ENCODE measurements around the gene SPATA16. TPM values are rescaled to one million over a fixed set of nuclear protein-coding genes. Genes with fewer than 3 reads are reported as not detected.

Gene SPATA16
- total RNA-seq, 1 donor from 2014 or later = not detected

DNA sequence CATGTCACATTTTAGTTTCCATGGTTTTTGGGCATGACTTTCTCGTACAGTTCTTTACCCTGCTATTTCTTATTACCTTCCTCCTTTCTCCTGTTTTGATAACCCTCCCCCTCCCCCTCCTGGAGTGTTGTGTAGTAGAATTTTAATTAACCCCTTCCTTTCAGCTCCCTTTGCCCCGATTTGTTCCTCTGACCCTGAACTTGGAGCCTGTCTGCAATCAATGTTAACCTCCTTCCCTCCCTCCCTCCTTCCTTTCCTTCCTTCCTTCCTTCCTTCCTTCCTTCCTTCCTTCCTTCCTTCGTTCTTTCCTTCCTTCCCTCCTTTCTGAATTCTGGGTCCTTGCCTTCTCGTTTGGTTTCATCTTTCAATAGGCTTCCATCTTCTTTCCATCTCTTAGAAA lies 300.1 kb downstream of the SPATA16 start:
- H3K27ac Mint-ChIP-seq (ENCODE audit: unreplicated experiment) = no peak overlapping the region
- peaks cover 5% of the 10 kb centered on the region for H3K27me3 Mint-ChIP-seq (ENCODE audit: low read depth)
- no peaks in the 10 kb centered on the region for H3K4me1 Mint-ChIP-seq (ENCODE audit: low read depth)
- no peak overlapping the region for H3K4me3 Mint-ChIP-seq (ENCODE audit: unreplicated experiment)
- DNase-seq (ENCODE audit: low spot score) = no peak
- no peaks in the 10 kb centered on the region for H3K9me3 Mint-ChIP-seq (ENCODE audit: low read depth)
- no peaks in the 10 kb centered on the region for H3K36me3 Mint-ChIP-seq (ENCODE audit: low read depth)
- TF ChIP-seq, protein P1, sequence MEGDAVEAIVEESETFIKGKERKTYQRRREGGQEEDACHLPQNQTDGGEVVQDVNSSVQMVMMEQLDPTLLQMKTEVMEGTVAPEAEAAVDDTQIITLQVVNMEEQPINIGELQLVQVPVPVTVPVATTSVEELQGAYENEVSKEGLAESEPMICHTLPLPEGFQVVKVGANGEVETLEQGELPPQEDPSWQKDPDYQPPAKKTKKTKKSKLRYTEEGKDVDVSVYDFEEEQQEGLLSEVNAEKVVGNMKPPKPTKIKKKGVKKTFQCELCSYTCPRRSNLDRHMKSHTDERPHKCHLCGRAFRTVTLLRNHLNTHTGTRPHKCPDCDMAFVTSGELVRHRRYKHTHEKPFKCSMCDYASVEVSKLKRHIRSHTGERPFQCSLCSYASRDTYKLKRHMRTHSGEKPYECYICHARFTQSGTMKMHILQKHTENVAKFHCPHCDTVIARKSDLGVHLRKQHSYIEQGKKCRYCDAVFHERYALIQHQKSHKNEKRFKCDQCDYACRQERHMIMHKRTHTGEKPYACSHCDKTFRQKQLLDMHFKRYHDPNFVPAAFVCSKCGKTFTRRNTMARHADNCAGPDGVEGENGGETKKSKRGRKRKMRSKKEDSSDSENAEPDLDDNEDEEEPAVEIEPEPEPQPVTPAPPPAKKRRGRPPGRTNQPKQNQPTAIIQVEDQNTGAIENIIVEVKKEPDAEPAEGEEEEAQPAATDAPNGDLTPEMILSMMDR (IDR thresholded peaks at IDR 0.05) = no peak

GRCh38 chr3:172840463-172840862 lies 300.6 kb downstream of the SPATA16 start:
- H3K4me1 Mint-ChIP-seq (ENCODE audit: low read depth) = no peaks in the 10 kb centered on the region
- no peak overlapping the region for H3K4me3 Mint-ChIP-seq (ENCODE audit: unreplicated experiment)
- TF ChIP-seq, protein P1 (IDR thresholded peaks at IDR 0.05) = no peak
- no peak for DNase-seq (ENCODE audit: low spot score)
- no peaks in the 10 kb centered on the region for H3K9me3 Mint-ChIP-seq (ENCODE audit: low read depth)
- no peaks in the 10 kb centered on the region for H3K36me3 Mint-ChIP-seq (ENCODE audit: low read depth)
- peaks cover 5% of the 10 kb centered on the region for H3K27me3 Mint-ChIP-seq (ENCODE audit: low read depth)
- H3K27ac Mint-ChIP-seq (ENCODE audit: unreplicated experiment) = no peak overlapping the region

GRCh38 chr3:172839679-172840078 lies 301.4 kb downstream of the SPATA16 start:
- no peaks in the 10 kb centered on the region for H3K4me1 Mint-ChIP-seq (ENCODE audit: low read depth)
- DNase-seq (ENCODE audit: low spot score) = no peak
- no peaks in the 10 kb centered on the region for H3K36me3 Mint-ChIP-seq (ENCODE audit: low read depth)
- H3K9me3 Mint-ChIP-seq (ENCODE audit: low read depth) = no peaks in the 10 kb centered on the region
- TF ChIP-seq, protein P1 (IDR thresholded peaks at IDR 0.05) = no peak
- no peak overlapping the region for H3K27ac Mint-ChIP-seq (ENCODE audit: unreplicated experiment)
- H3K27me3 Mint-ChIP-seq (ENCODE audit: low read depth) = peaks cover 5% of the 10 kb centered on the region
- H3K4me3 Mint-ChIP-seq (ENCODE audit: unreplicated experiment) = no peak overlapping the region

Measured in chondrocyte (in vitro differentiated cells).